H9 (cell line): ENCODE measurements around the gene GMPR2. TPM values are rescaled to one million over a fixed set of nuclear protein-coding genes. Genes with fewer than 3 reads are reported as not detected.

Experiments
- DNase-seq: peaks from one replicate; pipeline ENCODE4 v3.0.0-alpha.2; 2017
- H2AFZ ChIP-seq: one replicate; pipeline ENCODE4 v1.6.1; 2013; ENCODE audit warnings: mild to moderate bottlenecking, low read length, control low read depth, moderate library complexity
- H2AK5ac ChIP-seq: 2 replicates; pipeline ENCODE4 v1.6.1; 2013; ENCODE audit warnings: low read length, control low read depth, mixed read lengths; ENCODE audit not compliant: insufficient read length
- H2BK120ac ChIP-seq: one replicate; pipeline ENCODE4 v1.6.1; 2013; ENCODE audit warnings: low read depth, mild to moderate bottlenecking, low read length, control low read depth, inconsistent platforms; ENCODE audit not compliant: poor library complexity, severe bottlenecking
- H2BK12ac ChIP-seq: 2 replicates; pipeline ENCODE4 v1.6.1; 2013; ENCODE audit warnings: low read length, control low read depth, mixed read lengths, low read depth; ENCODE audit not compliant: insufficient read length
- H2BK15ac ChIP-seq: 2 replicates; pipeline ENCODE4 v1.6.1; 2013; ENCODE audit warnings: low read depth, low read length, control low read depth
- H2BK20ac ChIP-seq: one replicate; pipeline ENCODE4 v1.6.1; 2013; ENCODE audit warnings: low read depth, mild to moderate bottlenecking, low read length, control low read depth, inconsistent platforms; ENCODE audit not compliant: poor library complexity, severe bottlenecking
- H2BK5ac ChIP-seq: 2 replicates; pipeline ENCODE4 v1.6.1; 2013; ENCODE audit warnings: low read length, control low read depth, mixed read lengths; ENCODE audit not compliant: insufficient read length
- H3K14ac ChIP-seq: 2 replicates; pipeline ENCODE4 v1.6.1; 2013; ENCODE audit warnings: low read length, control low read depth; ENCODE audit not compliant: insufficient read depth
- H3K18ac ChIP-seq: 2 replicates; pipeline ENCODE4 v1.6.1; 2013; ENCODE audit warnings: low read depth, mild to moderate bottlenecking, mixed read lengths, low read length, control low read depth; ENCODE audit not compliant: insufficient read length
- H3K23ac ChIP-seq: 2 replicates; pipeline ENCODE4 v1.6.1; 2013; ENCODE audit warnings: low read length, control low read depth, mixed read lengths, low read depth; ENCODE audit not compliant: insufficient read length
- H3K23me2 ChIP-seq: 2 replicates; pipeline ENCODE4 v1.6.1; 2013; ENCODE audit warnings: low read depth, mild to moderate bottlenecking, mixed read lengths, low read length, control low read depth; ENCODE audit not compliant: insufficient read length, poor library complexity, severe bottlenecking
- H3K27ac ChIP-seq: 2 replicates; pipeline ENCODE4 v1.5.1; 2013; ENCODE audit warnings: low read length, control low read depth, mixed read lengths, low read depth; ENCODE audit not compliant: insufficient read length
- H3K27me3 ChIP-seq: 2 replicates; pipeline ENCODE4 v1.6.1; 2013; ENCODE audit warnings: low read length, control low read depth, inconsistent platforms; ENCODE audit not compliant: insufficient read depth
- H3K4ac ChIP-seq: 2 replicates; pipeline ENCODE4 v1.6.1; 2013; ENCODE audit warnings: low read depth, mild to moderate bottlenecking, control low read depth, inconsistent platforms, low read length, moderate library complexity
- H3K4me1 ChIP-seq: 2 replicates; pipeline ENCODE4 v1.6.1; 2013; ENCODE audit warnings: low read length, control low read depth, inconsistent platforms; ENCODE audit not compliant: insufficient read depth
- H3K4me2 ChIP-seq: 2 replicates; pipeline ENCODE4 v1.6.1; 2013; ENCODE audit warnings: low read length, control low read depth, mixed read lengths; ENCODE audit not compliant: insufficient read length, insufficient read depth
- H3K56ac ChIP-seq: 2 replicates; pipeline ENCODE4 v1.6.1; 2013; ENCODE audit warnings: low read depth, mild to moderate bottlenecking, mixed read lengths, low read length, control low read depth; ENCODE audit not compliant: insufficient read length
- H3K79me1 ChIP-seq: 2 replicates; pipeline ENCODE4 v1.6.1; 2013; ENCODE audit warnings: low read depth, mild to moderate bottlenecking, moderate library complexity, low read length, control low read depth, inconsistent platforms; ENCODE audit not compliant: insufficient read depth, poor library complexity, severe bottlenecking
- H3K79me2 ChIP-seq: 2 replicates; pipeline ENCODE4 v1.6.1; 2013; ENCODE audit warnings: low read length, control low read depth, inconsistent platforms; ENCODE audit not compliant: insufficient read depth
- H3K9ac ChIP-seq: 2 replicates; pipeline ENCODE4 v1.6.1; 2013; ENCODE audit warnings: low read length, control low read depth, mixed read lengths; ENCODE audit not compliant: insufficient read length; ENCODE audit errors: extremely low read depth
- H3K9me3 ChIP-seq: one replicate; pipeline ENCODE4 v1.6.1; 2013; ENCODE audit warnings: low read depth, low read length, inconsistent platforms; ENCODE audit not compliant: control insufficient read depth
- H3T11ph ChIP-seq: one replicate; pipeline ENCODE4 v1.6.1; 2013; ENCODE audit warnings: mild to moderate bottlenecking, low read length, control low read depth, inconsistent platforms
- H4K20me1 ChIP-seq: one replicate; pipeline ENCODE4 v1.6.1; 2013; ENCODE audit not compliant: control insufficient read depth, insufficient read length, insufficient read depth
- H4K5ac ChIP-seq: 2 replicates; pipeline ENCODE4 v1.6.1; 2013; ENCODE audit warnings: low read depth, mild to moderate bottlenecking, mixed read lengths, low read length, control low read depth; ENCODE audit not compliant: insufficient read length
- H4K8ac ChIP-seq: replicated peaks from 2 replicates; pipeline ENCODE4 v1.6.1; 2013; ENCODE audit warnings: low read length, control low read depth, mixed read lengths, low read depth; ENCODE audit not compliant: insufficient read length
- H4K91ac ChIP-seq: 2 replicates; pipeline ENCODE4 v1.6.1; 2013; ENCODE audit warnings: low read depth, mild to moderate bottlenecking, moderate library complexity, mixed read lengths, low read length, control low read depth; ENCODE audit not compliant: insufficient read length
- H3K27ac Mint-ChIP-seq, 3 experiments: 2 replicates in 2 of 3; 3 replicates in 1 of 3; pipeline ENCODE4 v1.8.0; 2020 to 2021; ENCODE audit warnings: mixed read lengths in 3 of 3, mild to moderate bottlenecking in 1 of 3, moderate library complexity in 1 of 3
- H3K27me3 Mint-ChIP-seq: 2 replicates; pipeline ENCODE4 v1.8.0; 2021; ENCODE audit warnings: low read depth, mild to moderate bottlenecking, moderate library complexity, mixed read lengths
- H3K36me3 Mint-ChIP-seq, 3 experiments: 2 replicates in 2 of 3; 3 replicates in 1 of 3; pipeline ENCODE4 v1.8.0; 2020 to 2021; ENCODE audit warnings: low read depth in 3 of 3, mixed read lengths in 3 of 3; ENCODE audit not compliant: insufficient read depth in 1 of 3
- H3K4me1 Mint-ChIP-seq, 2 experiments: 2 replicates each; pipeline ENCODE4 v1.8.0; 2020; ENCODE audit warnings: mixed read lengths in 2 of 2
- H3K4me3 Mint-ChIP-seq, 2 experiments: 2 replicates in 1 of 2; 3 replicates in 1 of 2; pipeline ENCODE4 v1.8.0; 2020 to 2021; ENCODE audit warnings: mild to moderate bottlenecking in 2 of 2, mixed read lengths in 2 of 2, moderate library complexity in 1 of 2
- H3K9me3 Mint-ChIP-seq, 2 experiments: 2 replicates in 1 of 2; 3 replicates in 1 of 2; pipeline ENCODE4 v1.8.0; 2020; ENCODE audit warnings: mild to moderate bottlenecking in 2 of 2, mixed read lengths in 2 of 2, moderate library complexity in 1 of 2
- CTCF ChIP-seq: fragments of 200-600 bp; sonication (generic); conservative IDR thresholded peaks from 3 replicates; pipeline ENCODE4 v1.8.0; 2021; ENCODE audit warnings: antibody characterized with exemption, mild to moderate bottlenecking
- WGBS: extraction: QIAGEN DNeasy Blood & Tissue Kit; methylation state at CpG from one replicate; pipeline ENCODE4 v1.1.7; 2013; ENCODE audit warnings: missing lambda C conversion rate, low lambda C conversion rate, mixed read lengths; ENCODE audit not compliant: insufficient read length; ENCODE audit errors: extremely low coverage; 5-methylcytosine and 5-hydroxymethylcytosine counted together
- total RNA-seq: library from RNA; stranded (reverse); gene quantifications from 2 replicates; pipeline ENCODE4 v1.2.1, GENCODE V29; 2021

Gene GMPR2
- total RNA-seq, 1 experiment from 2014 or later = 84.7 TPM

- peak overlapping the region in 1 of 3 experiments; percentile 42; a peak in 1 of 7 replicates for H3K27ac Mint-ChIP-seq
- Histone ChIP-seq H4K5ac (no peak overlapping the region), H2BK12ac (no peak overlapping the region), H3K23me2 (peaks cover 8% of the 10 kb centered on the region), H2BK20ac (no peak overlapping the region), H4K91ac (no peak overlapping the region), H3K56ac (no peak overlapping the region), H3K79me1 (no peaks in the 10 kb centered on the region), H2AK5ac (no peak overlapping the region), H4K8ac (no peak overlapping the region), H3K18ac (no peak overlapping the region), H2BK120ac (no peak overlapping the region), H3K4me1 (no peaks in the 10 kb centered on the region; the same call in 1 of the 2 replicates), H3K79me2 (no peaks in the 10 kb centered on the region), H2AFZ (no peak overlapping the region), H3T11ph (no peak overlapping the region), H4K20me1 (no peaks in the 10 kb centered on the region), H3K23ac (no peak overlapping the region), H3K9me3 (no peaks in the 10 kb centered on the region), H3K4me2 (no peak overlapping the region), H3K27ac (no peak overlapping the region), H2BK15ac (no peak overlapping the region), H3K27me3 (no peaks in the 10 kb centered on the region), H3K9ac (no peak overlapping the region), H3K14ac (no peak overlapping the region), H2BK5ac (no peak overlapping the region), H3K4ac (no peak overlapping the region)
- H3K4me3 Mint-ChIP-seq = no peak overlapping the region; a peak in 1 of 5 replicates
- WGBS = no CpG with 5 or more reads among the region's 15 CpGs
- H3K9me3 Mint-ChIP-seq = no peaks in the 10 kb centered on the region
- H3K27me3 Mint-ChIP-seq = no peaks in the 10 kb centered on the region
- TF ChIP-seq CTCF = no peak
- no peak for DNase-seq
- H3K36me3 Mint-ChIP-seq = peaks cover 9 to 44% (median 34%) of the 10 kb centered on the region in 3 experiments
- peaks cover 24 to 30% of the 10 kb centered on the region in 2 experiments for H3K4me1 Mint-ChIP-seq
These were observed 39.8 kb upstream of the GMPR2 start for GRCh38 chr14:24192933-24193332.
